Upper lobe of right lung (tissue), 1 donor: ENCODE measurements around the gene OR10G8. TPM values are rescaled to one million over a fixed set of nuclear protein-coding genes. Genes with fewer than 3 reads are reported as not detected.
"Not testable (repeated sequence)": the region's sequence is repeated elsewhere in the genome, so short reads cannot be mapped to it uniquely, and the experiment has no call there.

Experiments
- ATAC-seq: fragments of 200-7000 bp; cut with Tn5 transposase; one replicate; pipeline ENCODE4 v1.9.1; 2020; ENCODE audit warnings: mild to moderate bottlenecking, moderate library complexity
- DNase-seq: peaks from one replicate; pipeline ENCODE4 v3.0.0-alpha.2; 2020
- H3K27ac ChIP-seq: fragments of 200-600 bp; one replicate; pipeline ENCODE4 v1.8.0; 2022
- H3K27me3 ChIP-seq: fragments of 200-600 bp; one replicate; pipeline ENCODE4 v1.8.0; 2022; ENCODE audit warnings: mild to moderate bottlenecking
- H3K36me3 ChIP-seq: fragments of 200-600 bp; one replicate; pipeline ENCODE4 v1.8.0; 2022
- H3K4me1 ChIP-seq: fragments of 200-600 bp; one replicate; pipeline ENCODE4 v1.8.0; 2022
- H3K4me3 ChIP-seq: fragments of 200-600 bp; one replicate; pipeline ENCODE4 v1.8.0; 2022; ENCODE audit warnings: mild to moderate bottlenecking
- H3K9me3 ChIP-seq: fragments of 200-600 bp; one replicate; pipeline ENCODE4 v1.8.0; 2022
- CTCF ChIP-seq: fragments of 200-600 bp; IDR thresholded peaks from one replicate; pipeline ENCODE4 v1.8.0; 2022; ENCODE audit warnings: antibody characterized with exemption
- intact Hi-C: fragments of 100-400 bp; cut with DNase I; formaldehyde crosslinking; loops from one replicate; pipeline ENCODE4 v1.11.0; 2022
- long read RNA-seq: library from polyadenylated mRNA; unstranded; transcript quantifications from one replicate; pipeline ENCODE4 v2.0.0, GENCODE V29; 2021
- total RNA-seq: library from RNA; stranded (reverse); fragmentation: NEBNext Ultra II Directional; extraction: Animal tissue kit (Norgen Biotek cat#: 25700); gene quantifications from one replicate; pipeline ENCODE4 v1.2.1, GENCODE V29; 2021
- donor health status: DM: no; HTN: yes; CAD: no; lungs with severe emphysema.

OR10G8 gene
- not detected for total RNA-seq
- long read RNA-seq: 0 reads

GRCh38 chr11:124026498-124026897 is at the start of gene OR10G8:
Gene OR10G8, plus strand, starts transcription at chr11:124026798. Its CDS starts 2,825 bp downstream, at chr11:124029623.
- DNase-seq (no peak), ATAC-seq (no peak)
- Histone ChIP-seq H3K36me3 (no peaks in the 10 kb centered on the region), H3K9me3 (no peaks in the 10 kb centered on the region), H3K27ac (no peak within 1 kb of the TSS), H3K27me3 (no peaks in the 10 kb centered on the region), H3K4me1 (no peaks in the 10 kb centered on the region), H3K4me3 (no peak within 1 kb of the TSS)
- TF ChIP-seq CTCF: no peak
- intact Hi-C loops: no loop called here

- H3K27ac ChIP-seq: no peak within 1 kb of the TSS
- TF ChIP-seq CTCF: no peak
Observed at GRCh38 chr11:123977731-123978347, 48.8 kb upstream of the OR10G8 start, which contains the start of gene OR10S1. Gene OR10S1, minus strand, starts transcription at chr11:123977781. Its CDS starts 117 bp downstream, at chr11:123977664.

GRCh38 chr11:123979311-123979710 is 47.3 kb upstream of the OR10G8 start:
- DNase-seq (no peak), ATAC-seq (peak; percentile 17)
- TF ChIP-seq CTCF: no peak
- no peak overlapping the region for H3K27ac ChIP-seq
- no peak overlapping the region for H3K4me3 ChIP-seq
- no peaks in the 10 kb centered on the region for H3K9me3 ChIP-seq
- no peaks in the 10 kb centered on the region for H3K27me3 ChIP-seq
- H3K36me3 ChIP-seq: no peaks in the 10 kb centered on the region
- intact Hi-C loops: no loop called here
- no peaks in the 10 kb centered on the region for H3K4me1 ChIP-seq

More at GRCh38 chr11:123977731-123978347, 48.8 kb upstream of the OR10G8 start, which contains the start of gene OR10S1:
- ATAC-seq (no peak), DNase-seq (no peak)
- intact Hi-C loops: no loop called here
- H3K36me3 ChIP-seq: no peaks in the 10 kb centered on the region
- no peaks in the 10 kb centered on the region for H3K9me3 ChIP-seq
- no peak within 1 kb of the TSS for H3K4me3 ChIP-seq
- H3K4me1 ChIP-seq: no peaks in the 10 kb centered on the region
- no peaks in the 10 kb centered on the region for H3K27me3 ChIP-seq

- Histone ChIP-seq H3K4me3 (no peak within 1 kb of the TSS), H3K27ac (no peak within 1 kb of the TSS), H3K36me3 (no peaks in the 10 kb centered on the region), H3K4me1 (no peaks in the 10 kb centered on the region), H3K9me3 (no peaks in the 10 kb centered on the region), H3K27me3 (no peaks in the 10 kb centered on the region)
- no peak for ATAC-seq
- intact Hi-C loops: no loop called here
- no peak for TF ChIP-seq CTCF
- no peak for DNase-seq
Observed at GRCh38 chr11:123995119-123995518, 31.5 kb upstream of the OR10G8 start, which contains the start of gene OR10G6. Gene OR10G6, minus strand, starts transcription at chr11:123995161. Its CDS starts 0 bp downstream, at chr11:123995161.

GRCh38 chr11:124012697-124013096 is 13.9 kb upstream of the OR10G8 start, which contains the start of gene OR10G4:
Gene OR10G4, plus strand, starts transcription at chr11:124012997. Its CDS starts 2,578 bp downstream, at chr11:124015575.
- no peak for DNase-seq
- ATAC-seq: no peak
- Histone ChIP-seq H3K4me1 (no peaks in the 10 kb centered on the region), H3K9me3 (no peaks in the 10 kb centered on the region), H3K27me3 (no peaks in the 10 kb centered on the region), H3K27ac (no peak within 1 kb of the TSS), H3K36me3 (no peaks in the 10 kb centered on the region), H3K4me3 (no peak within 1 kb of the TSS)
- intact Hi-C loops: no loop called here
- no peak for TF ChIP-seq CTCF

- H3K27ac ChIP-seq, H3K4me3 ChIP-seq, H3K36me3 ChIP-seq, H3K27me3 ChIP-seq, H3K4me1 ChIP-seq, intact Hi-C loops, DNase-seq, H3K9me3 ChIP-seq: not testable (repeated sequence)
- peak; percentile 24 for ATAC-seq
Observed at GRCh38 chr11:124015837-124016236, 10.8 kb upstream of the OR10G8 start.
